CD4-positive, alpha-beta T cell treated with Interleukin-2 at 100 ng/mL for 4 hours (primary cell): ENCODE measurements around the gene SETD6.
"Not testable (repeated sequence)": the region's sequence is repeated elsewhere in the genome, so short reads cannot be mapped to it uniquely, and the experiment has no call there.

Experiments used
- DNase-seq: peaks from one replicate; pipeline ENCODE4 v3.0.0-alpha.2; 2020; ENCODE audit warnings: low spot score

Gene SETD6

GRCh38 chr16:58515125-58515870 is at the start of gene SETD6:
Gene SETD6, plus strand, starts transcription at chr16:58515517. Its CDS starts 21 bp downstream, at chr16:58515538.
- peak; percentile 60 for DNase-seq

- no peak for DNase-seq
Observed at GRCh38 chr16:58465817-58466216, 49.5 kb upstream of the SETD6 start.

- DNase-seq: no peak
Observed at GRCh38 chr16:58466396-58466795, 48.9 kb upstream of the SETD6 start.

- DNase-seq: no peak
Observed at GRCh38 chr16:58467905-58468304, 47.4 kb upstream of the SETD6 start.

GRCh38 chr16:58471209-58471975 is 43.9 kb upstream of the SETD6 start:
- no peak for DNase-seq

GRCh38 chr16:58472266-58472665 is 43.1 kb upstream of the SETD6 start:
- DNase-seq: no peak

GRCh38 chr16:58472827-58473226 is 42.5 kb upstream of the SETD6 start:
- DNase-seq: no peak

- no peak for DNase-seq
Observed at GRCh38 chr16:58474296-58474695, 41.0 kb upstream of the SETD6 start.

GRCh38 chr16:58475091-58475619 is 40.2 kb upstream of the SETD6 start:
- no peak for DNase-seq

- DNase-seq: no peak
Observed at GRCh38 chr16:58476791-58477190, 38.5 kb upstream of the SETD6 start.

- no peak for DNase-seq
Observed at GRCh38 chr16:58478427-58478826, 36.9 kb upstream of the SETD6 start.

- no peak for DNase-seq
Observed at GRCh38 chr16:58481226-58481869, 34.0 kb upstream of the SETD6 start.

- DNase-seq: no peak
Observed at GRCh38 chr16:58481931-58482330, 33.4 kb upstream of the SETD6 start.

GRCh38 chr16:58485184-58485887 is 30.0 kb upstream of the SETD6 start:
- no peak for DNase-seq

GRCh38 chr16:58487566-58488351 is 27.6 kb upstream of the SETD6 start:
- DNase-seq: peak; percentile 66

- DNase-seq: no peak
Observed at GRCh38 chr16:58488531-58488930, 26.8 kb upstream of the SETD6 start.

- no peak for DNase-seq
Observed at GRCh38 chr16:58490065-58490464, 25.3 kb upstream of the SETD6 start.

- not testable (repeated sequence) for DNase-seq
Observed at GRCh38 chr16:58490539-58490938, 24.8 kb upstream of the SETD6 start.

- no peak for DNase-seq
Observed at GRCh38 chr16:58492066-58492465, 23.3 kb upstream of the SETD6 start.

GRCh38 chr16:58492735-58493134 is 22.6 kb upstream of the SETD6 start:
- DNase-seq: no peak

GRCh38 chr16:58493756-58494431 is 21.4 kb upstream of the SETD6 start:
- no peak for DNase-seq
